Middle frontal gyrus (tissue), 1 donor: ENCODE measurements around the gene MYOM3.

Experiments used
- DNase-seq: peaks from one replicate; pipeline ENCODE4 v3.0.0-alpha.2; 2015; ENCODE audit warnings: low spot score; ENCODE audit errors: extremely low spot score

The MYOM3 gene

GRCh38 chr1:24138476-24139221 is 26.7 kb upstream of the MYOM3 start:
- DNase-seq = no peak

GRCh38 chr1:24136956-24137539 is 25.1 kb upstream of the MYOM3 start:
- no peak for DNase-seq

GRCh38 chr1:24134376-24134775 is 22.4 kb upstream of the MYOM3 start:
- DNase-seq = no peak

GRCh38 chr1:24133819-24134218 is 21.9 kb upstream of the MYOM3 start:
- no peak for DNase-seq

GRCh38 chr1:24130385-24130784 is 18.4 kb upstream of the MYOM3 start:
- DNase-seq = no peak

- no peak for DNase-seq
These were observed 15.9 kb upstream of the MYOM3 start for GRCh38 chr1:24127801-24128363.

GRCh38 chr1:24127134-24127800 is 15.3 kb upstream of the MYOM3 start:
- no peak for DNase-seq

GRCh38 chr1:24126672-24127023 is 14.7 kb upstream of the MYOM3 start:
- DNase-seq = no peak

- no peak for DNase-seq
These were observed 14.2 kb upstream of the MYOM3 start for GRCh38 chr1:24126018-24126671.

GRCh38 chr1:24125456-24125855 is 13.5 kb upstream of the MYOM3 start:
- no peak for DNase-seq

- DNase-seq = no peak
These were observed 13.0 kb upstream of the MYOM3 start for GRCh38 chr1:24124980-24125379.

GRCh38 chr1:24123611-24124010 is 11.7 kb upstream of the MYOM3 start:
- no peak for DNase-seq

GRCh38 chr1:24122776-24123175 is 10.8 kb upstream of the MYOM3 start:
- DNase-seq = no peak

- no peak for DNase-seq
These were observed 9.5 kb upstream of the MYOM3 start for GRCh38 chr1:24121406-24121805.

GRCh38 chr1:24120965-24121364 is 9.0 kb upstream of the MYOM3 start:
- DNase-seq = no peak

GRCh38 chr1:24119859-24120756 is 8.2 kb upstream of the MYOM3 start:
- no peak for DNase-seq

GRCh38 chr1:24119489-24119858 is 7.5 kb upstream of the MYOM3 start:
- DNase-seq = no peak

GRCh38 chr1:24118410-24119242 is 6.7 kb upstream of the MYOM3 start:
- no peak for DNase-seq

GRCh38 chr1:24117722-24118409 is 5.9 kb upstream of the MYOM3 start:
- DNase-seq = no peak
